Stomach (tissue), 9 donors: ENCODE results near the gene GREB1L. TPM values are rescaled to one million over a fixed set of nuclear protein-coding genes. Genes with fewer than 3 reads are reported as not detected.

Source experiments
- DNase-seq, 2 donors: peaks; one replicate each; pipeline versions ENCODE4 v3.0.0 to v3.0.0-alpha.2; 2013 to 2019
- H3K27ac ChIP-seq, 5 donors: fragments of 200-600 bp in 4 of 5; sonication (generic) in 4 of 5; one replicate each; pipeline ENCODE4 v1.5.1; 2013 to 2019; ENCODE audit warnings: mild to moderate bottlenecking in 1 of 5, moderate library complexity in 1 of 5
- H3K27me3 ChIP-seq, 3 donors: fragments of 200-600 bp; sonication (generic); one replicate each; pipeline ENCODE4 v1.5.1; 2017 to 2019; ENCODE audit warnings: mixed run types in 1 of 3
- H3K36me3 ChIP-seq, 4 donors: fragments of 200-600 bp; sonication (generic); 1 replicate in 3 of 4; 2 replicates in 1 of 4; pipeline ENCODE4 v1.5.1; 2016 to 2019
- H3K4me1 ChIP-seq, 4 donors: fragments of 200-600 bp; sonication (generic); one replicate each; pipeline ENCODE4 v1.5.1; 2016 to 2019
- H3K4me3 ChIP-seq, 4 donors: fragments of 200-600 bp; sonication (generic) in 3 of 4; one replicate each; pipeline ENCODE4 v1.5.1; 2016 to 2019; ENCODE audit warnings: mild to moderate bottlenecking in 1 of 4
- H3K9me3 ChIP-seq, 4 donors: fragments of 200-600 bp; sonication (generic); one replicate each; pipeline ENCODE4 v1.5.1; 2016 to 2019
- CTCF ChIP-seq, 7 experiments: fragments of 450-650 bp in 4 of 7; fragments of 200-600 bp in 3 of 7; sonication (generic) in 3 of 7; IDR thresholded peaks; one replicate each; pipeline ENCODE4 v1.5.1; 2016 to 2019; ENCODE audit warnings: antibody characterized with exemption in 7 of 7, control low read depth in 2 of 7, mild to moderate bottlenecking in 1 of 7
- EP300 ChIP-seq: sonication (generic); formaldehyde crosslinking; IDR thresholded peaks from one replicate; pipeline ENCODE4 v1.6.1; 2017; ENCODE audit warnings: antibody characterized with exemption
- POLR2A ChIP-seq, 4 donors: fragments of 450-650 bp; IDR thresholded peaks; one replicate each; pipeline ENCODE4 v1.6.1; 2016; ENCODE audit warnings: antibody characterized with exemption in 4 of 4, control low read depth in 2 of 4, mild to moderate bottlenecking in 1 of 4, moderate library complexity in 1 of 4
- POLR2AphosphoS5 ChIP-seq, 3 donors: sonication (generic); formaldehyde crosslinking; IDR thresholded peaks; one replicate each; pipeline ENCODE4 v1.6.1; 2016; ENCODE audit warnings: antibody characterized with exemption in 3 of 3
- WGBS, 5 donors: extraction: QIAGEN DNeasy Blood & Tissue Kit in 3 of 5; methylation state at CpG; one replicate each; pipeline versions ENCODE4 v1.1.5 to v1.1.7; 2013 to 2018; 5-methylcytosine and 5-hydroxymethylcytosine counted together
- intact Hi-C: fragments of 100-400 bp; cut with DNase I; formaldehyde crosslinking; loops from one replicate; pipeline ENCODE4 v1.15.1; 2023; ENCODE audit warnings: low total_unique reads
- polyA plus RNA-seq, 3 donors: library from polyadenylated mRNA; stranded (reverse); fragments of 200-250 nt; gene quantifications; one replicate each; pipeline ENCODE4 v1.2.3, GENCODE V29; 2013
- total RNA-seq, 5 donors: library from RNA; depleted of rRNA; stranded (reverse); fragments of >200 nt; gene quantifications; one replicate each; pipeline versions ENCODE4 v1.1.0 to v1.2.3, GENCODE V29; 2014 to 2016
- donor health status: healthy with polysubstance abuse.
- donor health status: Bipolar disorder and iron deficiency.
- donor health status: healthy.

GREB1L gene
- total and polyA plus RNA-seq, 8 donors = 0.15 to 77.6 (median 0.45) TPM; not detected in 1

- no peak overlapping the region for H3K27ac ChIP-seq
- no peaks in the 10 kb centered on the region for H3K27me3 ChIP-seq
- 45 to 56% (median 49%) methylated on average over 2 of the region's 2 CpGs for WGBS, 5 donors
- H3K4me3 ChIP-seq = no peak overlapping the region
- H3K9me3 ChIP-seq = no peaks in the 10 kb centered on the region
- H3K4me1 ChIP-seq = no peaks in the 10 kb centered on the region
- intact Hi-C loops = no loop called here
- no peaks in the 10 kb centered on the region for H3K36me3 ChIP-seq
- TF ChIP-seq POLR2AphosphoS5 (IDR thresholded peaks at IDR 0.05) (no peak), CTCF (IDR thresholded peaks at IDR 0.05) (no peak), POLR2A (IDR thresholded peaks at IDR 0.05) (no peak), EP300 (no peak)
- DNase-seq = no peak
These were observed 18.6 kb downstream of the GREB1L start for GRCh38 chr18:21260621-21261020.

GRCh38 chr18:21261352-21261751 is 19.3 kb downstream of the GREB1L start:
- Histone ChIP-seq H3K36me3 (no peaks in the 10 kb centered on the region), H3K27ac (no peak overlapping the region), H3K9me3 (no peaks in the 10 kb centered on the region), H3K4me3 (no peak overlapping the region), H3K4me1 (no peaks in the 10 kb centered on the region), H3K27me3 (no peaks in the 10 kb centered on the region)
- TF ChIP-seq CTCF (IDR thresholded peaks at IDR 0.05) (no peak), POLR2AphosphoS5 (IDR thresholded peaks at IDR 0.05) (no peak)
- intact Hi-C loops = no loop called here
- no peak for DNase-seq
- WGBS, 5 donors = 88 to 95% (median 91%) methylated on average over 1 of the region's 1 CpG

GRCh38 chr18:21262244-21262643 is 20.2 kb downstream of the GREB1L start:
- Histone ChIP-seq H3K36me3 (no peaks in the 10 kb centered on the region), H3K27ac (no peak overlapping the region), H3K4me3 (no peak overlapping the region), H3K9me3 (no peaks in the 10 kb centered on the region), H3K4me1 (no peaks in the 10 kb centered on the region), H3K27me3 (no peaks in the 10 kb centered on the region)
- TF ChIP-seq CTCF (IDR thresholded peaks at IDR 0.05) (no peak), POLR2A (IDR thresholded peaks at IDR 0.05) (no peak), POLR2AphosphoS5 (IDR thresholded peaks at IDR 0.05) (no peak)
- no peak for DNase-seq
- intact Hi-C loops = no loop called here
- 76 to 87% (median 85%) methylated on average over 2 of the region's 2 CpGs for WGBS, 5 donors

- no peak for DNase-seq
- H3K9me3 ChIP-seq = no peaks in the 10 kb centered on the region
- no peaks in the 10 kb centered on the region for H3K36me3 ChIP-seq
- H3K4me1 ChIP-seq = no peaks in the 10 kb centered on the region
- TF ChIP-seq CTCF (IDR thresholded peaks at IDR 0.05) = no peak
- no peak for TF ChIP-seq EP300
- TF ChIP-seq POLR2A (IDR thresholded peaks at IDR 0.05) = no peak
- TF ChIP-seq POLR2AphosphoS5 (IDR thresholded peaks at IDR 0.05) = no peak
- WGBS, 5 donors = 51 to 70% (median 57%) methylated on average over 2 of the region's 2 CpGs
- intact Hi-C loops = no loop called here
- no peak overlapping the region for H3K4me3 ChIP-seq
- H3K27me3 ChIP-seq = no peaks in the 10 kb centered on the region
- no peak overlapping the region for H3K27ac ChIP-seq
These were observed 20.9 kb downstream of the GREB1L start for GRCh38 chr18:21262979-21263378.
